HG03342 (cell line): Measurements from ENCODE around the gene MAN1B1.

Experiments
- ATAC-seq: cut with Tn5 transposase; IDR thresholded peaks from one replicate; pipeline ENCODE4 v1.9.1; 2021; ENCODE audit warnings: mild to moderate bottlenecking, moderate library complexity; ENCODE audit not compliant: unreplicated experiment

MAN1B1 gene

GRCh38 chr9:137068539-137069507 is 18.0 kb upstream of the MAN1B1 start:
- no peak for ATAC-seq

GRCh38 chr9:137069508-137070091 is 17.2 kb upstream of the MAN1B1 start:
- ATAC-seq: peak; percentile 14

- ATAC-seq: peak; percentile 65
Observed at GRCh38 chr9:137070201-137070905, 16.4 kb upstream of the MAN1B1 start, which contains the start of gene SAPCD2. TSS of gene SAPCD2 (minus strand) at chr9:137070557. CDS start at chr9:137070460, 97 bp downstream.

GRCh38 chr9:137070906-137071275 is 15.9 kb upstream of the MAN1B1 start:
- ATAC-seq: peak; percentile 7

GRCh38 chr9:137071282-137071681 is 15.5 kb upstream of the MAN1B1 start:
- ATAC-seq: no peak

- no peak for ATAC-seq
Observed at GRCh38 chr9:137073992-137074399, 12.8 kb upstream of the MAN1B1 start.

GRCh38 chr9:137074657-137075274 is 12.0 kb upstream of the MAN1B1 start:
- no peak for ATAC-seq

- ATAC-seq: no peak
Observed at GRCh38 chr9:137075275-137075775, 11.5 kb upstream of the MAN1B1 start.

GRCh38 chr9:137076636-137077009 is 10.2 kb upstream of the MAN1B1 start:
- no peak for ATAC-seq

GRCh38 chr9:137077010-137077747 is 9.6 kb upstream of the MAN1B1 start, which contains the start of gene UAP1L1:
TSS of gene UAP1L1 (plus strand) at chr9:137077517. CDS start at chr9:137077533, 16 bp downstream.
- ATAC-seq: peak; percentile 45

GRCh38 chr9:137077758-137078693 is 8.8 kb upstream of the MAN1B1 start:
- peak; percentile 27 for ATAC-seq

- ATAC-seq: no peak
Observed at GRCh38 chr9:137078701-137079400, 7.9 kb upstream of the MAN1B1 start.

- no peak for ATAC-seq
Observed at GRCh38 chr9:137079401-137079787, 7.4 kb upstream of the MAN1B1 start.

GRCh38 chr9:137080260-137081122 is 6.3 kb upstream of the MAN1B1 start:
- no peak for ATAC-seq

- no peak for ATAC-seq
Observed at GRCh38 chr9:137082222-137082924, 4.4 kb upstream of the MAN1B1 start.

GRCh38 chr9:137082925-137083290 is 3.9 kb upstream of the MAN1B1 start:
- ATAC-seq: no peak
